ENCODE measurements around the gene PCDHGB6.
"Not testable (repeated sequence)": the region's sequence is repeated elsewhere in the genome, so short reads cannot be mapped to it uniquely, and the experiment has no call there.

The PCDHGB6 gene

GRCh38 chr5:141389153-141390042, 18.4 kb upstream of the PCDHGB6 start:
- DNase-seq: no peak

- no peak for DNase-seq
Measured at GRCh38 chr5:141392429-141393198, 15.2 kb upstream of the PCDHGB6 start, which contains the start of gene PCDHGA8. TSS of gene PCDHGA8 (plus strand) at chr5:141392633. CDS start at chr5:141392814, 181 bp downstream.

- DNase-seq: no peak
Measured at GRCh38 chr5:141393267-141393666, 14.6 kb upstream of the PCDHGB6 start.

GRCh38 chr5:141394401-141395187, 13.2 kb upstream of the PCDHGB6 start:
- DNase-seq: not testable (repeated sequence)

- DNase-seq: not testable (repeated sequence)
Measured at GRCh38 chr5:141397756-141398551, 9.9 kb upstream of the PCDHGB6 start, which contains the start of gene PCDHGB5. TSS of gene PCDHGB5 (plus strand) at chr5:141397947. CDS start at chr5:141398128, 181 bp downstream.

- no peak for DNase-seq
Measured at GRCh38 chr5:141398608-141399007, 9.2 kb upstream of the PCDHGB6 start.

GRCh38 chr5:141399555-141400258, 8.1 kb upstream of the PCDHGB6 start:
- no peak for DNase-seq

GRCh38 chr5:141402553-141403243, 5.1 kb upstream of the PCDHGB6 start, which contains the start of gene PCDHGA9:
TSS of gene PCDHGA9 (plus strand) at chr5:141402778. CDS start at chr5:141402953, 175 bp downstream.
- DNase-seq: no peak

GRCh38 chr5:141403387-141403786, 4.4 kb upstream of the PCDHGB6 start:
- no peak for DNase-seq

GRCh38 chr5:141409598-141410306, 1.9 kb downstream of the PCDHGB6 start:
- no peak for DNase-seq

- no peak for DNase-seq
Measured at GRCh38 chr5:141411575-141411974, 3.8 kb downstream of the PCDHGB6 start.

- DNase-seq: no peak
Measured at GRCh38 chr5:141412854-141413539, 5.2 kb downstream of the PCDHGB6 start, which contains the start of gene PCDHGA10. TSS of gene PCDHGA10 (plus strand) at chr5:141412987. CDS start at chr5:141413176, 189 bp downstream.

GRCh38 chr5:141413540-141414069, 5.8 kb downstream of the PCDHGB6 start:
- no peak for DNase-seq

GRCh38 chr5:141414548-141415274, 6.9 kb downstream of the PCDHGB6 start:
- DNase-seq: not testable (repeated sequence)

- DNase-seq: not testable (repeated sequence)
Measured at GRCh38 chr5:141415275-141415618, 7.4 kb downstream of the PCDHGB6 start.

- DNase-seq: peak; percentile 78
Measured at GRCh38 chr5:141417494-141418172, 9.8 kb downstream of the PCDHGB6 start, which contains the start of gene PCDHGB7. TSS of gene PCDHGB7 (plus strand) at chr5:141417677. CDS start at chr5:141417860, 183 bp downstream.

All from activated CD8-positive, alpha-beta memory T cell treated with anti-CD3 and anti-CD28 coated beads, Interleukin-2, amount 50 U/mL, for 48 hours (primary cell).